HFFc6 (cell line): ENCODE data around the gene RMI2. TPM values are rescaled to one million over a fixed set of nuclear protein-coding genes. Genes with fewer than 3 reads are reported as not detected.

Experiments used
- DNase-seq: peaks from one replicate; pipeline ENCODE4 v3.0.0-alpha.2; 2018
- H3K27ac Mint-ChIP-seq: 2 replicates; pipeline ENCODE4 v1.8.0; 2020; ENCODE audit warnings: mild to moderate bottlenecking, mixed read lengths
- H3K27me3 Mint-ChIP-seq: 2 replicates; pipeline ENCODE4 v1.8.0; 2021; ENCODE audit warnings: mild to moderate bottlenecking, moderate library complexity, mixed read lengths; ENCODE audit not compliant: insufficient read depth
- H3K36me3 Mint-ChIP-seq: 2 replicates; pipeline ENCODE4 v1.8.0; 2021; ENCODE audit warnings: low read depth, mixed read lengths
- H3K4me1 Mint-ChIP-seq: 2 replicates; pipeline ENCODE4 v1.8.0; 2020; ENCODE audit warnings: low read depth, mixed read lengths
- H3K4me3 Mint-ChIP-seq: 2 replicates; pipeline ENCODE4 v1.8.0; 2020; ENCODE audit warnings: mild to moderate bottlenecking, moderate library complexity, mixed read lengths
- H3K9me3 Mint-ChIP-seq: 2 replicates; pipeline ENCODE4 v1.8.0; 2020; ENCODE audit warnings: mild to moderate bottlenecking, mixed read lengths
- CTCF ChIP-seq: fragments of 200-600 bp; sonication (generic); IDR thresholded peaks from 2 replicates; pipeline ENCODE4 v1.5.0; 2021; ENCODE audit warnings: antibody characterized with exemption, mild to moderate bottlenecking
- microRNA-seq: library from miRNA; unstranded; fragments of <30 nt; microRNA quantifications from one replicate; pipeline ENCODE4, GENCODE V29; 2019
- total RNA-seq, 6 experiments: library from RNA; stranded (reverse); fragmentation: NEBNext Ultra II Directional; extraction: Animal tissue kit (Norgen Biotek cat#: 25700); gene quantifications; 2 replicates in 1 of 6; 3 replicates in 5 of 6; pipeline ENCODE4 v1.2.3, GENCODE V29; 2021

RMI2 gene
- total RNA-seq, 6 experiments from 2014 or later, result 7.3 to 16.2 (median 14.2) TPM

DNA sequence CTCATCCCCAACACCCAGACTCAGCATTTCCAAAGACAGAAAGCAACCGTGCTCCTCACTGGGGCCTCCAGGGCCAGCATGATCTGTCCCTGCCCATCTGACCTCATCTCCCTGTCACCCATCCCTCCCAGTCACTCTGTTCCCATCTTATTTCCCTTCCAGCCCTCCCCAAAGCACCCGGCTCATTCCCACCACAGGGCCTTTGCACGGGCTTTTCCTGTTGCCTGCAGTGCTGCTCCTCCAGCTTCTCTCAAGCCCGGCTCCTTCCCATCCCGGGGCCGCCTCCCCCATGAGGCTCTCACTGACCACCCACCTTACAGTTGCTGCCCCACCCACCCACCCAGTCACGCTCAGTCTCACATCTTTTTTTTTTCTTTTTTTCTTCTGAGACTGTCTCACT, 54.8 kb downstream of the RMI2 start:
- no peak overlapping the region for H3K4me3 Mint-ChIP-seq
- H3K4me1 Mint-ChIP-seq, result no peaks in the 10 kb centered on the region
- H3K27ac Mint-ChIP-seq, result no peak overlapping the region
- no peaks in the 10 kb centered on the region for H3K36me3 Mint-ChIP-seq
- no peaks in the 10 kb centered on the region for H3K9me3 Mint-ChIP-seq
- peaks cover 9% of the 10 kb centered on the region for H3K27me3 Mint-ChIP-seq
- no peak for TF ChIP-seq CTCF
- no peak for DNase-seq

Small RNAs within 50 kb of the gene (microRNA-seq; reads per million reads assigned to microRNA genes)
- gene MIR548H2, result not detected

Other genes with a start within 250 kb of the RMI2 start
- 1 to 10 TPM; 3.8 to 6.7 (median 5.9) TPM for gene SOCS1, start 89.3 kb upstream of the RMI2 start, total RNA-seq
- not detected for gene TNP2, start 76.1 kb upstream of the RMI2 start, total RNA-seq
- gene PRM3, start 71.8 kb upstream of the RMI2 start, total RNA-seq, result not detected
- not detected for gene PRM2, start 69.0 kb upstream of the RMI2 start, total RNA-seq
- not detected for gene PRM1, start 64.1 kb upstream of the RMI2 start, total RNA-seq
- gene LITAF, start 241.5 kb downstream of the RMI2 start, total RNA-seq, result 100 to 1,000 TPM; 114 to 143 (median 135) TPM